GM20431 (cell line): Measurements from ENCODE around the gene CARD9.
"Not testable (repeated sequence)": the region's sequence is repeated elsewhere in the genome, so short reads cannot be mapped to it uniquely, and the experiment has no call there.

Source experiments
- in situ Hi-C: fragments of 300-500 bp; cut with MseI, MboI; formaldehyde crosslinking; loops from one replicate; pipeline ENCODE4 v1.15.0; 2020; ENCODE audit warnings: low sequenced_read_pairs; ENCODE audit not compliant: unreplicated experiment

Gene CARD9

GRCh38 chr9:136327304-136327974 is 46.0 kb downstream of the CARD9 start, which contains the start of gene GPSM1:
Gene GPSM1 (plus strand): TSS chr9:136327539. CDS start chr9:136327696, 157 bp downstream.
- in situ Hi-C loops: no loop called here

GRCh38 chr9:136326761-136327303 is 46.6 kb downstream of the CARD9 start:
- in situ Hi-C loops: no loop called here

- in situ Hi-C loops: no loop called here
Observed at GRCh38 chr9:136326061-136326760, 47.3 kb downstream of the CARD9 start.

- in situ Hi-C loops: no loop called here
Observed at GRCh38 chr9:136325358-136325757, 48.1 kb downstream of the CARD9 start.

- in situ Hi-C loops: no loop called here
Observed at GRCh38 chr9:136324501-136325300, 48.8 kb downstream of the CARD9 start.

- in situ Hi-C loops: no loop called here
Observed at GRCh38 chr9:136323371-136323789, 50.1 kb downstream of the CARD9 start.

GRCh38 chr9:136322756-136323330 is 50.6 kb downstream of the CARD9 start:
- in situ Hi-C loops: no loop called here

- in situ Hi-C loops: no loop called here
Observed at GRCh38 chr9:136321561-136321960, 51.9 kb downstream of the CARD9 start.

GRCh38 chr9:136320972-136321371 is 52.5 kb downstream of the CARD9 start:
- in situ Hi-C loops: not testable (repeated sequence)

GRCh38 chr9:136319955-136320354 is 53.5 kb downstream of the CARD9 start:
- in situ Hi-C loops: not testable (repeated sequence)

- in situ Hi-C loops: not testable (repeated sequence)
Observed at GRCh38 chr9:136319244-136319643, 54.2 kb downstream of the CARD9 start.

- in situ Hi-C loops: no loop called here
Observed at GRCh38 chr9:136318776-136319241, 54.7 kb downstream of the CARD9 start.

GRCh38 chr9:136318111-136318775 is 55.2 kb downstream of the CARD9 start:
- in situ Hi-C loops: no loop called here

- in situ Hi-C loops: no loop called here
Observed at GRCh38 chr9:136317695-136318094, 55.8 kb downstream of the CARD9 start.

GRCh38 chr9:136316896-136317676 is 56.4 kb downstream of the CARD9 start:
- in situ Hi-C loops: no loop called here

- in situ Hi-C loops: no loop called here
Observed at GRCh38 chr9:136316271-136316751, 57.2 kb downstream of the CARD9 start.

- in situ Hi-C loops: no loop called here
Observed at GRCh38 chr9:136314944-136315343, 58.5 kb downstream of the CARD9 start.

GRCh38 chr9:136314056-136314416 is 59.4 kb downstream of the CARD9 start:
- in situ Hi-C loops: no loop called here
